H9 (cell line): ENCODE data around the gene LAMC2. TPM values are rescaled to one million over a fixed set of nuclear protein-coding genes. Genes with fewer than 3 reads are reported as not detected.

Experiments used
- DNase-seq: peaks from one replicate; pipeline ENCODE4 v3.0.0-alpha.2; 2017
- H2AFZ ChIP-seq: one replicate; pipeline ENCODE4 v1.6.1; 2013; ENCODE audit warnings: mild to moderate bottlenecking, low read length, control low read depth, moderate library complexity
- H2AK5ac ChIP-seq: 2 replicates; pipeline ENCODE4 v1.6.1; 2013; ENCODE audit warnings: low read length, control low read depth, mixed read lengths; ENCODE audit not compliant: insufficient read length
- H2BK120ac ChIP-seq: one replicate; pipeline ENCODE4 v1.6.1; 2013; ENCODE audit warnings: low read depth, mild to moderate bottlenecking, low read length, control low read depth, inconsistent platforms; ENCODE audit not compliant: poor library complexity, severe bottlenecking
- H2BK12ac ChIP-seq: 2 replicates; pipeline ENCODE4 v1.6.1; 2013; ENCODE audit warnings: low read length, control low read depth, mixed read lengths, low read depth; ENCODE audit not compliant: insufficient read length
- H2BK15ac ChIP-seq: 2 replicates; pipeline ENCODE4 v1.6.1; 2013; ENCODE audit warnings: low read depth, low read length, control low read depth
- H2BK20ac ChIP-seq: one replicate; pipeline ENCODE4 v1.6.1; 2013; ENCODE audit warnings: low read depth, mild to moderate bottlenecking, low read length, control low read depth, inconsistent platforms; ENCODE audit not compliant: poor library complexity, severe bottlenecking
- H2BK5ac ChIP-seq: 2 replicates; pipeline ENCODE4 v1.6.1; 2013; ENCODE audit warnings: low read length, control low read depth, mixed read lengths; ENCODE audit not compliant: insufficient read length
- H3K14ac ChIP-seq: 2 replicates; pipeline ENCODE4 v1.6.1; 2013; ENCODE audit warnings: low read length, control low read depth; ENCODE audit not compliant: insufficient read depth
- H3K18ac ChIP-seq: 2 replicates; pipeline ENCODE4 v1.6.1; 2013; ENCODE audit warnings: low read depth, mild to moderate bottlenecking, mixed read lengths, low read length, control low read depth; ENCODE audit not compliant: insufficient read length
- H3K23ac ChIP-seq: 2 replicates; pipeline ENCODE4 v1.6.1; 2013; ENCODE audit warnings: low read length, control low read depth, mixed read lengths, low read depth; ENCODE audit not compliant: insufficient read length
- H3K23me2 ChIP-seq: 2 replicates; pipeline ENCODE4 v1.6.1; 2013; ENCODE audit warnings: low read depth, mild to moderate bottlenecking, mixed read lengths, low read length, control low read depth; ENCODE audit not compliant: insufficient read length, poor library complexity, severe bottlenecking
- H3K27ac ChIP-seq: 2 replicates; pipeline ENCODE4 v1.5.1; 2013; ENCODE audit warnings: low read length, control low read depth, mixed read lengths, low read depth; ENCODE audit not compliant: insufficient read length
- H3K27me3 ChIP-seq: 2 replicates; pipeline ENCODE4 v1.6.1; 2013; ENCODE audit warnings: low read length, control low read depth, inconsistent platforms; ENCODE audit not compliant: insufficient read depth
- H3K4ac ChIP-seq: 2 replicates; pipeline ENCODE4 v1.6.1; 2013; ENCODE audit warnings: low read depth, mild to moderate bottlenecking, control low read depth, inconsistent platforms, low read length, moderate library complexity
- H3K4me1 ChIP-seq: 2 replicates; pipeline ENCODE4 v1.6.1; 2013; ENCODE audit warnings: low read length, control low read depth, inconsistent platforms; ENCODE audit not compliant: insufficient read depth
- H3K4me2 ChIP-seq: 2 replicates; pipeline ENCODE4 v1.6.1; 2013; ENCODE audit warnings: low read length, control low read depth, mixed read lengths; ENCODE audit not compliant: insufficient read length, insufficient read depth
- H3K56ac ChIP-seq: 2 replicates; pipeline ENCODE4 v1.6.1; 2013; ENCODE audit warnings: low read depth, mild to moderate bottlenecking, mixed read lengths, low read length, control low read depth; ENCODE audit not compliant: insufficient read length
- H3K79me1 ChIP-seq: 2 replicates; pipeline ENCODE4 v1.6.1; 2013; ENCODE audit warnings: low read depth, mild to moderate bottlenecking, moderate library complexity, low read length, control low read depth, inconsistent platforms; ENCODE audit not compliant: insufficient read depth, poor library complexity, severe bottlenecking
- H3K79me2 ChIP-seq: 2 replicates; pipeline ENCODE4 v1.6.1; 2013; ENCODE audit warnings: low read length, control low read depth, inconsistent platforms; ENCODE audit not compliant: insufficient read depth
- H3K9ac ChIP-seq: 2 replicates; pipeline ENCODE4 v1.6.1; 2013; ENCODE audit warnings: low read length, control low read depth, mixed read lengths; ENCODE audit not compliant: insufficient read length; ENCODE audit errors: extremely low read depth
- H3K9me3 ChIP-seq: one replicate; pipeline ENCODE4 v1.6.1; 2013; ENCODE audit warnings: low read depth, low read length, inconsistent platforms; ENCODE audit not compliant: control insufficient read depth
- H3T11ph ChIP-seq: one replicate; pipeline ENCODE4 v1.6.1; 2013; ENCODE audit warnings: mild to moderate bottlenecking, low read length, control low read depth, inconsistent platforms
- H4K20me1 ChIP-seq: one replicate; pipeline ENCODE4 v1.6.1; 2013; ENCODE audit not compliant: control insufficient read depth, insufficient read length, insufficient read depth
- H4K5ac ChIP-seq: 2 replicates; pipeline ENCODE4 v1.6.1; 2013; ENCODE audit warnings: low read depth, mild to moderate bottlenecking, mixed read lengths, low read length, control low read depth; ENCODE audit not compliant: insufficient read length
- H4K8ac ChIP-seq: replicated peaks from 2 replicates; pipeline ENCODE4 v1.6.1; 2013; ENCODE audit warnings: low read length, control low read depth, mixed read lengths, low read depth; ENCODE audit not compliant: insufficient read length
- H4K91ac ChIP-seq: 2 replicates; pipeline ENCODE4 v1.6.1; 2013; ENCODE audit warnings: low read depth, mild to moderate bottlenecking, moderate library complexity, mixed read lengths, low read length, control low read depth; ENCODE audit not compliant: insufficient read length
- H3K27ac Mint-ChIP-seq, 3 experiments: 2 replicates in 2 of 3; 3 replicates in 1 of 3; pipeline ENCODE4 v1.8.0; 2020 to 2021; ENCODE audit warnings: mixed read lengths in 3 of 3, mild to moderate bottlenecking in 1 of 3, moderate library complexity in 1 of 3
- H3K27me3 Mint-ChIP-seq: 2 replicates; pipeline ENCODE4 v1.8.0; 2021; ENCODE audit warnings: low read depth, mild to moderate bottlenecking, moderate library complexity, mixed read lengths
- H3K36me3 Mint-ChIP-seq, 3 experiments: 2 replicates in 2 of 3; 3 replicates in 1 of 3; pipeline ENCODE4 v1.8.0; 2020 to 2021; ENCODE audit warnings: low read depth in 3 of 3, mixed read lengths in 3 of 3; ENCODE audit not compliant: insufficient read depth in 1 of 3
- H3K4me1 Mint-ChIP-seq, 2 experiments: 2 replicates each; pipeline ENCODE4 v1.8.0; 2020; ENCODE audit warnings: mixed read lengths in 2 of 2
- H3K4me3 Mint-ChIP-seq, 2 experiments: 2 replicates in 1 of 2; 3 replicates in 1 of 2; pipeline ENCODE4 v1.8.0; 2020 to 2021; ENCODE audit warnings: mild to moderate bottlenecking in 2 of 2, mixed read lengths in 2 of 2, moderate library complexity in 1 of 2
- H3K9me3 Mint-ChIP-seq, 2 experiments: 2 replicates in 1 of 2; 3 replicates in 1 of 2; pipeline ENCODE4 v1.8.0; 2020; ENCODE audit warnings: mild to moderate bottlenecking in 2 of 2, mixed read lengths in 2 of 2, moderate library complexity in 1 of 2
- WGBS: extraction: QIAGEN DNeasy Blood & Tissue Kit; methylation state at CpG from one replicate; pipeline ENCODE4 v1.1.7; 2013; ENCODE audit warnings: missing lambda C conversion rate, low lambda C conversion rate, mixed read lengths; ENCODE audit not compliant: insufficient read length; ENCODE audit errors: extremely low coverage; 5-methylcytosine and 5-hydroxymethylcytosine counted together
- total RNA-seq: library from RNA; stranded (reverse); gene quantifications from 2 replicates; pipeline ENCODE4 v1.2.1, GENCODE V29; 2021
- TF ChIP-seq, protein P1 (sequence below): fragments of 200-600 bp; sonication (generic); conservative IDR thresholded peaks from 3 replicates; pipeline ENCODE4 v1.8.0; 2021; ENCODE audit warnings: antibody characterized with exemption, mild to moderate bottlenecking

Gene LAMC2
- total RNA-seq, 1 experiment from 2014 or later, result 7.4 TPM

DNA sequence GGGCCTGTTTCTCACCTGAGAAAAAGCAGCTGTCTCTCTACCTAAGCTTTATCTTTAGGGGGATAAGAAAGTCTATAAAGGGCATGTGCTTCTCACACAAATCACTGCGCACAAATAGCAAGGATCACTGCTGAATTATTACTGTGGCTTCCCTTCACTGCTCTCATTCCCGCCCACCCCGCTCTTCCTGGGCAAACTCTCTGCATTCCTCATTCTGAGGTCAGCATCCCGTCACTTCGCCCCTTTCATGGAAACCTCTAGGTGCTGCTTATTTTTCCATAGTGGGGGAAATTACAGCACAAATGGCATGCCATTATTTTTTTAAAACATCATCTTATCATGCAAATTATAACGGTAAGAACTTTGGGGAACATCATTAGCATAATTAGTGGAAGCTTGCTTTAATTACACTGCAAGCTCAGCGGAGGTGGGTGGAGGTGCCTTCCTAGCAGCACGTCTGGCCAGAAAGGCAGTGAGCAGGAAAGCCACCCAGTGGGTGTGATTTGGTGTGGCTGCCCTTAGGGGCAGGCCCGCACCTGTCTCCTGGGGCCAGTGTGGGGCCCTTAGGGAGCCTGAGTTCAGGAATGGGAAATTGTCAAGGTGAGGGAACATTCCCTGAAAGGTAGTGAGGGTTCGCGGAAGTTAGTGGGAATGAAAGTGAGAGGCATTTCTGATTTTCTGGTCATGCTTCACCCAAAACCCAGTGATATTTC, 105.9 kb downstream of the LAMC2 start:
- DNase-seq, result no peak
- Histone ChIP-seq H3K9me3 (no peaks in the 10 kb centered on the region), H4K20me1 (no peaks in the 10 kb centered on the region), H2BK20ac (no peak overlapping the region), H2BK12ac (no peak overlapping the region), H3T11ph (no peak overlapping the region), H3K27me3 (no peaks in the 10 kb centered on the region), H3K27ac (no peak overlapping the region), H2BK15ac (no peak overlapping the region), H3K9ac (no peak overlapping the region), H3K14ac (no peak overlapping the region), H4K8ac (no peak overlapping the region), H2BK120ac (no peak overlapping the region), H2BK5ac (no peak overlapping the region), H4K5ac (no peak overlapping the region), H3K56ac (no peak overlapping the region), H3K4ac (no peak overlapping the region), H2AK5ac (no peak overlapping the region), H3K4me2 (no peak overlapping the region), H3K23me2 (no peaks in the 10 kb centered on the region), H3K79me1 (no peaks in the 10 kb centered on the region), H4K91ac (no peak overlapping the region), H3K18ac (no peak overlapping the region), H3K79me2 (no peaks in the 10 kb centered on the region), H3K4me1 (peaks cover 10% of the 10 kb centered on the region; the same call in 1 of the 2 replicates), H2AFZ (no peak overlapping the region), H3K23ac (no peak overlapping the region)
- Mint-ChIP-seq H3K27ac (peak overlapping the region in 2 of 3 experiments; percentile 56 to 89; a peak in 4 of 7 replicates), H3K9me3 (peaks cover 0 to 3% of the 10 kb centered on the region in 2 experiments; a peak in 2 of 5 replicates), H3K4me1 (peaks cover 28 to 30% of the 10 kb centered on the region in 2 experiments), H3K27me3 (no peaks in the 10 kb centered on the region), H3K36me3 (peaks cover 3 to 6% (median 4%) of the 10 kb centered on the region in 3 experiments; a peak in 5 of 7 replicates), H3K4me3 (no peak overlapping the region)
- TF ChIP-seq, protein P1, sequence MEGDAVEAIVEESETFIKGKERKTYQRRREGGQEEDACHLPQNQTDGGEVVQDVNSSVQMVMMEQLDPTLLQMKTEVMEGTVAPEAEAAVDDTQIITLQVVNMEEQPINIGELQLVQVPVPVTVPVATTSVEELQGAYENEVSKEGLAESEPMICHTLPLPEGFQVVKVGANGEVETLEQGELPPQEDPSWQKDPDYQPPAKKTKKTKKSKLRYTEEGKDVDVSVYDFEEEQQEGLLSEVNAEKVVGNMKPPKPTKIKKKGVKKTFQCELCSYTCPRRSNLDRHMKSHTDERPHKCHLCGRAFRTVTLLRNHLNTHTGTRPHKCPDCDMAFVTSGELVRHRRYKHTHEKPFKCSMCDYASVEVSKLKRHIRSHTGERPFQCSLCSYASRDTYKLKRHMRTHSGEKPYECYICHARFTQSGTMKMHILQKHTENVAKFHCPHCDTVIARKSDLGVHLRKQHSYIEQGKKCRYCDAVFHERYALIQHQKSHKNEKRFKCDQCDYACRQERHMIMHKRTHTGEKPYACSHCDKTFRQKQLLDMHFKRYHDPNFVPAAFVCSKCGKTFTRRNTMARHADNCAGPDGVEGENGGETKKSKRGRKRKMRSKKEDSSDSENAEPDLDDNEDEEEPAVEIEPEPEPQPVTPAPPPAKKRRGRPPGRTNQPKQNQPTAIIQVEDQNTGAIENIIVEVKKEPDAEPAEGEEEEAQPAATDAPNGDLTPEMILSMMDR, result no peak
- no CpG with 5 or more reads among the region's 11 CpGs for WGBS
